CMK (cell line): Measurements from ENCODE around the gene RUNX2.
"Not testable (repeated sequence)": the region's sequence is repeated elsewhere in the genome, so short reads cannot be mapped to it uniquely, and the experiment has no call there.

ENCODE experiments used
- DNase-seq: peaks from one replicate; pipeline ENCODE4 v3.0.0-alpha.2; 2010; ENCODE audit warnings: low read depth

RUNX2 gene

DNA sequence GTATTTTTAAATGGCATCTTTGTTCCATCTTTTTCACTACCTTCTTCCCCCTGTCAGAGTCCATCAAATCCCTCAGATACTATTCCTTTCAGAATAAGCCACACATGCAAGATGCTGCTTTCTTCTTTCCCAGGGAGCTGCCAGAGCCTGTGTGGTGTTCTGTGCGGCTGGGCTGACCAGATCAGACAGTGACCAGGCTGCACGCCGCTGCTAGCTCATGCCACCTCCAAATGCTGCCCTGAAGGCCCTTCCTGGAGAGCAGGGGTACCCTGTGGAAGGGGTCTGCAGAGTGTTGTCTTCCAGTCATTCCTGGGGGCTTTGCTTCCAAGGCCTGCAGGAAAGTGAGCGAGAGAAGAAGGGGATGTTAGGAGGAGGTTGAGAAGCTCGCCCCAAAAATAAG lies 228.7 kb downstream of the RUNX2 start:
- DNase-seq = no peak

GRCh38 chr6:45557454-45557853 lies 229.3 kb downstream of the RUNX2 start:
- DNase-seq = no peak

- no peak for DNase-seq
These were observed 230.7 kb downstream of the RUNX2 start for GRCh38 chr6:45558858-45559257.

GRCh38 chr6:45560321-45560820 lies 232.2 kb downstream of the RUNX2 start:
- not testable (repeated sequence) for DNase-seq

DNA sequence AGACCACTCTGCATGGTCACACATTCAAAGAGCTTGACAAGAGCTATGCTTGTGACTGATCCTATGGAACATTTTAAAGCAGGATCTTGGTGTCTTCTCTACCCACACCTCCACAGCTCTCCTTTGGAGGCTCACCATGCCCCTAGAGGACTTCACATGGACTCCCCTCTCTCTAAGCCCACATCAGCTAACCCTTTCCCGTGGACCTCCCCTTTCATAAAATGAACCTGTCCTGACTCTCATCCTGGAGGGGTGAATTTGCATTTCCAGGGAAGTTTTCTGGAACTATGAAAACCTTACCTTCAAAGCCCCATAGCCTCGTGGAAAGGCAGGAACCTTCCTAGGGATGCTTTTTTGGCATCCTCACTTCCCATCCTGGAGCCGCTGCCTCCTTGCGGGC lies 234.0 kb downstream of the RUNX2 start:
- no peak for DNase-seq

GRCh38 chr6:45563041-45563440 lies 234.9 kb downstream of the RUNX2 start:
- no peak for DNase-seq

GRCh38 chr6:45563844-45564243 lies 235.7 kb downstream of the RUNX2 start:
- DNase-seq = no peak

DNA sequence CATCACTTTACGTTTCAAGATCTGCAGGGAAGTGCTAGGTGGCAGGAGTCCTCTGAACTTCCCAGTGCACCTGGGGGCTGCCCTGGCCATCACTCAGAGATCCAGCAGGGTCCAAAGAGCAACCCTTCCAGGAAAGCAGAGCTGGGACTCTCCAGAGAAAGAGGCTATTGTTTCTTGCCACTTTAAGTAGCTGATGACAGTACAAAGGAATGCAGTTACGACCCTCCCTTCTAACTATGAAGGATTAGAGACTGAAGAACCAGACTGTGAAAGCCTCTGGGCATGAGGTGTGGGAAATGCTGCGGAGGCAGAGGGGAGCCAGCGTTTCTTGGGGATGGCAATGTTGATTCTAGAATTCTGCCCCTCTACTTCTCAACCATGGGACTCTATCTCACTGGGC lies 238.8 kb downstream of the RUNX2 start:
- no peak for DNase-seq

DNA sequence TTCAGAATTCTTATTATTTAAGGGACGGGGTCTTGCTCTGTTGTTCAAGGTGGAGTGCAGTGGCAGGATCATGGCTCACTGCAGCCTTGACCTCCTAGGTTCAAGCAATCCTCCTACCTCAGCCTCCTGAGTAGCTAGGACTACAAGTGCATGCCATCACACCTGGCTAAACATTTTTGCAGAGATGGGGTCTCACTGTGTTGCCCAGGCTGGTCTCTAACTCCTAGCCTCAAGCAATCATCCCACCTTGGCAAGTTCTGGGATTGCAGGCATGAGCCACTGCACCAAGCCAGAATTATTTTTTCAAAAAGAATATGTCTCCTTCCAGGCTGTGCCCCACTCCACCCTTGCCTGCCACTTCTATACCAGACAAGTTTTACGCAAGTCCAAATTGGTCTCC lies 239.7 kb downstream of the RUNX2 start:
- DNase-seq = no peak

DNA sequence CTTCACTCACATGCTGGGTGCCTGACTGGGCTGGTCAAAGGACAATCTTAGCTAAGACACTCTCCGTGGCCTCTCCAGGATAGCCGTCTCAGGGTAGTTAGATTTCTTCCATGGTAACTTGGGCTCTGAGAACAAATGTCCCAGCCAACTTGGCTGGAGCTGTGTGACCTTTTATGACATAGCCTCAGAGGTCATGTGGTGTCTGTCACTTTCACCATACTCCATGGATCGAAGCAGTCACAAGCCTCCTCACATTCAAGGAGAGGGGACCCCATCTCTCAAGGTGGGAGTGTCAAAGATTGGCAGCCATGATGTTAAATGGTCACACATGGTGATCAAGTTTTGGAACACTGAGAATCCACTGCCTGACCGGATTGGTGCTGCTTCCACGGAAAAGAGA lies 240.5 kb downstream of the RUNX2 start:
- no peak for DNase-seq

DNA sequence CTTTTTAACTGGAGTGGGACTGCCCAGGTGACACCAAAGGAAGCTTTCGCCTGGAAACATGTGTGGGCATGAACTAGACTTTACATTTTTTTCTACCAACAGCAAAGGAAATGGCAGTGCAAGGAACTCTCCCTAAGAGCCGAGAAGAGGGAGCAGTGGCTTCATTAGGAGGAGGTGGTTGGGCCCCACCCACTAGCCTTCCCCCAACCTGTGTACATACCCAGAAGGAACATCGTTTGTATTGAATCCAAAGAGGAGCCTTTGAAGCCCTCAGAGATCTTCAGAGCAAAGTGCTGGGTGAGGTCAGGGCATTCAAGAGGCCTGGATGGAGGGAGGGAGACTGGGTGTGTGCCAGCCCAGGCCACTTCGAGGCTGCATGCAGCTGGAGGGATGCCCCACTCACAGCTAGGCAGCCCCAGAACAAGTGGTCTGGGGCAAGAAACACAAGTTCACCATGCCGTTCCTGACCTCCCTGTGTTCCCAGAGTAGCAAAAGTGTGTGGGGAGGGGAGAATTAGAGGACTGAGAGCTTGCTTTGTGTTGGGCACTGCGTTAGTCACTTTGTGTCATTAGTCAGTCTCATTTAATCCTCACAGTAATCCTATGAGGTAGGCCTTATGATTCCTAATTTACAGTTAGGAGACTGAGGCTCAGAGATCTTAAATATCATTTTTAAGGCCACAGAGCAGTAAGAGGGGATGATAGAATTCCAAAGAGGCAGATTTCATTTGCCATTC lies 241.2 kb downstream of the RUNX2 start:
- no peak for DNase-seq

- DNase-seq = no peak
These were observed 243.0 kb downstream of the RUNX2 start for GRCh38 chr6:45571159-45571558.

DNA sequence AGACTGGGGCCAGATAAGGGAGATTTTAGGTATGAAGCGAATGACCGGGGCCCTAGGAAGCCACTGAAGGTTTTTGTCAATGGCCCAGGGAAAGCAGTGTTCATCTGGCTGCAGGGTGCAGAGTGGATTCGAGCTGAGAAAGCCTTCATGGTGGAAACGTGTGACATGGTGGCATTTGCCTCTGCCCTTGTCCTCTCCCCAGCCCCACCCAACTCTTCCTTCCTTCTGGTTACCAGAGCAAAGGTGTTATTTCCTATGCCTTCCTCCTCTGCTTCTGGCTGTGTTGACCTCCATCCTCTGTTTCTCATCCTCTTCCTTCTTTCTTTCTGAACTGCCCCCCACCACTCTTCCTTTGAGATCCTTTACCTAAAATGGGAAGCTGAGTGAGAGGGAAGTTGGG lies 244.7 kb downstream of the RUNX2 start:
- no peak for DNase-seq

- no peak for DNase-seq
These were observed 245.9 kb downstream of the RUNX2 start for GRCh38 chr6:45574014-45574461.

DNA sequence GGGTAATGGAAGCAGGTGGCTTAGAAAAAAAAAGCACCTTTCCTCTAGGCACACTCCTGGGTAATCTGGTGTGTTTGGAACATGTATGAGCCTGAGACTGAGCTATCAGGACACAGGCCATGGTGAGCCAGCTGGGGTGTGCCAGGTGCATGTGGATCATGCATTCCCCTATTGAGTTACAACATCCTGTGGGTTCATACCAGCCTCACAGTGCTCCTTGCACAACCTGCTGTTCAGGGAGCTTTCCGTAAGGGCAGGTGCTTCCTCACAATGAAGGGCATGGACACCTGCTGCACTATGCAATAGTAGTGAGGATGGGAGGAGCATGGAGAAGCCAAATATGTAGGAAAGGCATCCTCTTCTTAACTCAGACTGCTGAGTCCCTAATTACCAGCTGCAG lies 246.8 kb downstream of the RUNX2 start:
- no peak for DNase-seq

- DNase-seq = no peak
These were observed 248.8 kb downstream of the RUNX2 start for GRCh38 chr6:45576648-45577624.

DNA sequence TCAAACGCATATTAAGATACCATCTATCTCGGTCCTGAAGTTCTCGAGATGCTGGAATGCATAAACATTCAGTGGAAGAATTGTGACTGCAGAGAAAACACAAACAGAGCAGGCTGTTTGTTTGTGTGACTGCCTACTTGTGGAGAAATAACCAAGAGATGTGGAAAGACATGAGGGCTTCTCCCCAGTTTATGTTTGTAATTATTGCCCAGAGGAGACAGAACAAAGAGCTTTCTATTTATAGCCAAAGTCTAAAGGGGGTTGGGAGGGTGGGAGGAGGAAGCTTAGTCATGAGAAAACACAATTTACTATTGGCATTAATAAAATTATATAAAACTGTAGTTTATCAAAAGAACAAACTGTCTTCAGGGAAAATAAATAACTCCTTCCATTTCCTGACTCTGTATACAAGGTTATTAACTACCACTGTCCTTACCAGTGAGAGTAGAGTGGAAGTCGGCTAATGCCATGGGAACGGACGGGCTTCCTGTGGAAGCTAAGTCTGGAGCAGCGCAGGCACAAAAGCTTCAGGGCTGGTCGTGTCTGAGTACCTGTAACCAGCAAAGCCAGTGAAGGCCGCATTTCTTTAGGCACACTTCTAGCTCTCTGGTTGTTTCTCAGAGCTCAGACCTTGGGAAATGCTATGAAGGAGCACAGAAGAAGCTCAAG lies 249.8 kb downstream of the RUNX2 start:
- no peak for DNase-seq

- DNase-seq = no peak
These were observed 256.0 kb downstream of the RUNX2 start for GRCh38 chr6:45584127-45584526.

GRCh38 chr6:45586216-45587171 lies 258.4 kb downstream of the RUNX2 start:
- no peak for DNase-seq

DNA sequence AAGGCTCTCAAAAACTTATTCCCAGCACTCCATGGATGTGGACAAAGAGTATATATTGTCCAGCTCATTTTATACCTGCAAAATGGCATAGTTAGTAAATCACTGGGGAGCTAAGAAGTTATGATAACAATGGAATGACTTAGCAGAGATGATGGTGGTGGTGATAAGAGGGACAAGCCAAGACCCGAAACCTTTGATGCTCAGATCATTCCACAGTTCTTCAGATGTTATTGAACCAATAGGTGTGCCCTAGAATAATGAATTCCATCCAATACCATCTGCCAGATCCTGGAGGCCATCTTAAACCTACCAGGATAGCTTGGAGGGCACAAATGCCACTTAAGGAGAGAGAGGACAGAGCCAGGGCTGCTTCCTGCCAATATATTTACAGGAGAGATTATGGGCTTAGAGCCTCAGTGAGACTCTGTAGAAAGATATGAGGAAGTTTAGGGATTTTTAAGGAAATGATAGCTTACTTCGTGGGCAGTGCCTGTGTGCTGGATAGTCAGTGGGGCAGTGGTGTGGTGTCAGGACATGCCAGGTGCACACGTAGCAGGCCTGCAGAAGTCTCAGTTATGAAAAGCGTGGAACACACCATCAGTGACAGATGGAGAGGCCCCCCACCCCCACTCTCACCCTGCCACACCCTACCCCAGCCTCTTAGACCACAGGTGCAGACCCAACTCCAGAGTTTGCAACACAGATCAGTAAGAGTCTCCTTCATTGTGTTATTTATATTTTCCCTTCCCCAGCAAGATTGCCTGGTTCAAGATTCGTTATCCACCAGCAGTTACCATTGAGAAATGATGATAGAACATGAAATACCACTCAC lies 259.3 kb downstream of the RUNX2 start:
- DNase-seq = no peak
